HG02981 (cell line): ENCODE data around the gene TIMM17B.

Source experiments
- ATAC-seq: cut with Tn5 transposase; IDR thresholded peaks from one replicate; pipeline ENCODE4 v1.9.1; 2021; ENCODE audit warnings: mild to moderate bottlenecking, moderate library complexity; ENCODE audit not compliant: unreplicated experiment

Gene TIMM17B

GRCh38 chrX:48897625-48898306 lies at the start of gene TIMM17B, which contains the start of gene PQBP1:
TSS of gene TIMM17B (minus strand) at chrX:48897768. CDS start at chrX:48897749, 19 bp downstream.
TSS of gene PQBP1 (plus strand) at chrX:48897930. CDS start at chrX:48898510, 580 bp downstream.
- peak; percentile 84 for ATAC-seq

GRCh38 chrX:48945517-48946348 lies 48.2 kb upstream of the TIMM17B start:
- no peak for ATAC-seq

- no peak for ATAC-seq
Observed at GRCh38 chrX:48942895-48943294, 45.3 kb upstream of the TIMM17B start.

GRCh38 chrX:48940404-48940955 lies 42.9 kb upstream of the TIMM17B start:
- no peak for ATAC-seq

GRCh38 chrX:48939524-48940228 lies 42.1 kb upstream of the TIMM17B start:
- no peak for ATAC-seq

- peak; percentile 46 for ATAC-seq
Observed at GRCh38 chrX:48938721-48939425, 41.3 kb upstream of the TIMM17B start.

- ATAC-seq, result peak; percentile 50
Observed at GRCh38 chrX:48937054-48937907, 39.7 kb upstream of the TIMM17B start.

- ATAC-seq, result no peak
Observed at GRCh38 chrX:48936429-48937053, 39.0 kb upstream of the TIMM17B start.

GRCh38 chrX:48935301-48935670 lies 37.7 kb upstream of the TIMM17B start:
- ATAC-seq, result no peak

- ATAC-seq, result no peak
Observed at GRCh38 chrX:48934581-48935300, 37.2 kb upstream of the TIMM17B start.

GRCh38 chrX:48933757-48934156 lies 36.2 kb upstream of the TIMM17B start:
- no peak for ATAC-seq

GRCh38 chrX:48927736-48928382 lies 30.3 kb upstream of the TIMM17B start:
- no peak for ATAC-seq

- no peak for ATAC-seq
Observed at GRCh38 chrX:48927123-48927522, 29.6 kb upstream of the TIMM17B start.

- ATAC-seq, result no peak
Observed at GRCh38 chrX:48924270-48924669, 26.7 kb upstream of the TIMM17B start.

- ATAC-seq, result no peak
Observed at GRCh38 chrX:48923771-48924170, 26.2 kb upstream of the TIMM17B start.

- no peak for ATAC-seq
Observed at GRCh38 chrX:48920718-48921104, 23.1 kb upstream of the TIMM17B start.

GRCh38 chrX:48919947-48920717 lies 22.6 kb upstream of the TIMM17B start:
- no peak for ATAC-seq
